Chondrocyte (in vitro differentiated cells): Measurements from ENCODE around the gene SCNN1A. TPM values are rescaled to one million over a fixed set of nuclear protein-coding genes. Genes with fewer than 3 reads are reported as not detected.

Experiments
- DNase-seq: peaks from one replicate; pipeline ENCODE4 v3.0.0; 2021; ENCODE audit warnings: mixed read lengths, low spot score
- H3K27ac Mint-ChIP-seq: one replicate; pipeline ENCODE4 v1.8.0; 2021; ENCODE audit warnings: mild to moderate bottlenecking, moderate library complexity, mixed read lengths; ENCODE audit not compliant: unreplicated experiment
- H3K27me3 Mint-ChIP-seq: 2 replicates; pipeline ENCODE4 v1.8.0; 2021; ENCODE audit warnings: low read depth, mixed read lengths
- H3K36me3 Mint-ChIP-seq: 2 replicates; pipeline ENCODE4 v1.8.0; 2021; ENCODE audit warnings: low read depth, mixed read lengths
- H3K4me1 Mint-ChIP-seq: 2 replicates; pipeline ENCODE4 v1.8.0; 2021; ENCODE audit warnings: low read depth, mild to moderate bottlenecking, mixed read lengths
- H3K4me3 Mint-ChIP-seq: one replicate; pipeline ENCODE4 v1.8.0; 2021; ENCODE audit warnings: mild to moderate bottlenecking, moderate library complexity, mixed read lengths; ENCODE audit not compliant: unreplicated experiment
- H3K9me3 Mint-ChIP-seq: 2 replicates; pipeline ENCODE4 v1.8.0; 2021; ENCODE audit warnings: low read depth, mixed read lengths
- CTCF ChIP-seq: fragments of 200-600 bp; sonication (generic); IDR thresholded peaks from 2 replicates; pipeline ENCODE4 v1.5.0; 2021; ENCODE audit warnings: antibody characterized with exemption, mild to moderate bottlenecking, moderate library complexity
- total RNA-seq: library from RNA; stranded (reverse); gene quantifications from 3 replicates; pipeline ENCODE4 v1.2.1, GENCODE V29; 2021

Gene SCNN1A
- total RNA-seq, 1 donor from 2014 or later, result 0.87 TPM

- Mint-ChIP-seq H3K9me3 (no peaks in the 10 kb centered on the region), H3K4me3 (no peak overlapping the region), H3K27me3 (no peaks in the 10 kb centered on the region), H3K4me1 (peaks cover 28% of the 10 kb centered on the region), H3K27ac (no peak overlapping the region), H3K36me3 (peaks cover 3% of the 10 kb centered on the region)
- TF ChIP-seq CTCF, result no peak
- no peak for DNase-seq
Observed at GRCh38 chr12:6343518-6343917, 31.8 kb downstream of the SCNN1A start.

- no peak for TF ChIP-seq CTCF
- no peak for DNase-seq
- no peak overlapping the region for H3K27ac Mint-ChIP-seq
- no peaks in the 10 kb centered on the region for H3K27me3 Mint-ChIP-seq
- no peak overlapping the region for H3K4me3 Mint-ChIP-seq
- H3K4me1 Mint-ChIP-seq, result peaks cover 28% of the 10 kb centered on the region
- no peaks in the 10 kb centered on the region for H3K9me3 Mint-ChIP-seq
- peaks cover 3% of the 10 kb centered on the region for H3K36me3 Mint-ChIP-seq
Observed at GRCh38 chr12:6342140-6342889, 33.0 kb downstream of the SCNN1A start.

- peak; percentile 20 for TF ChIP-seq CTCF
- no peaks in the 10 kb centered on the region for H3K27me3 Mint-ChIP-seq
- no peak within 1 kb of the TSS for H3K27ac Mint-ChIP-seq
- H3K4me1 Mint-ChIP-seq, result peaks cover 28% of the 10 kb centered on the region
- peaks cover 3% of the 10 kb centered on the region for H3K36me3 Mint-ChIP-seq
- no peaks in the 10 kb centered on the region for H3K9me3 Mint-ChIP-seq
- no peak within 1 kb of the TSS for H3K4me3 Mint-ChIP-seq
- DNase-seq, result peak; percentile 92
Observed at GRCh38 chr12:6341417-6342139, 33.8 kb downstream of the SCNN1A start, which contains the start of gene TNFRSF1A. Gene TNFRSF1A (minus strand): TSS chr12:6342076. CDS start chr12:6341814, 262 bp downstream.

DNA sequence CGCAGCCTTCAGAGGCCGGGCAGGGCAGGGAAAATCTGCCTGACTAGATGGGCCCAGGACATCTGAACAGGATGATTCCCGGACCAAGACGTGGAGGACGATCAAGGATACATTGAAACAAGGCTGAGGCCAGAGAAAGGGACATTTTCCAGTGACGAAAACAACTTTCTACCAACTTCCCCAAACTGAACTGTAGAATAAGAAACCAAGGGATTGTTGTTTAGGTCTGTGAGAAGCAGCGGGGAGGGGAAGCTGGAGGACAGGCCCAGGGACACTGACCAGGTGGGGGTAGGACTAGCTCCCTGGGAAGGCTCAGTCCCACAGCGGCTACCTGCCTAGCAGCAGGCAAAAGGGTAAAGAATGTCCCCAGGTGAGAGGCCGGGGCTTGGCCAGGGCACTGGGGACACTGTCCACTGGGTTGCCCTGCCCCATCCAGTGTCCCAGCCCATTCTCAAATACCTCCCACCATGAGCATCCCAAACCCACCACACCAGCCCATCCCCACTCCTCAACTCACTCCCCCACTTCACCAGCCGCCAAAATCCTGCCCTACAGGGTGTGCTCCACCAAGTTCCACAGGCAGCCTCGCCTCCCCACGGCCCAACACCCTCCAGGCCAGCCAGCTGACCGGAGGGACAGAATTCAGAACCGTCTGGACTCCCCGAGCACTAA, 34.5 kb downstream of the SCNN1A start:
- H3K27ac Mint-ChIP-seq, result no peak overlapping the region
- no peaks in the 10 kb centered on the region for H3K27me3 Mint-ChIP-seq
- TF ChIP-seq CTCF, result no peak
- no peaks in the 10 kb centered on the region for H3K9me3 Mint-ChIP-seq
- no peak overlapping the region for H3K4me3 Mint-ChIP-seq
- DNase-seq, result peak; percentile 88
- peaks cover 3% of the 10 kb centered on the region for H3K36me3 Mint-ChIP-seq
- peaks cover 28% of the 10 kb centered on the region for H3K4me1 Mint-ChIP-seq

- H3K36me3 Mint-ChIP-seq, result peaks cover 3% of the 10 kb centered on the region
- H3K9me3 Mint-ChIP-seq, result no peaks in the 10 kb centered on the region
- no peak overlapping the region for H3K27ac Mint-ChIP-seq
- H3K4me1 Mint-ChIP-seq, result peaks cover 21% of the 10 kb centered on the region
- H3K4me3 Mint-ChIP-seq, result no peak overlapping the region
- TF ChIP-seq CTCF, result no peak
- peak; percentile 62 for DNase-seq
- H3K27me3 Mint-ChIP-seq, result no peaks in the 10 kb centered on the region
Observed at GRCh38 chr12:6340032-6340638, 35.2 kb downstream of the SCNN1A start.
